A549 (cell line): ENCODE measurements around the gene NEDD4L.

Experiments used
- CBX2 ChIP-seq: fragments of 200-600 bp; sonication (generic); IDR thresholded peaks from 2 replicates; pipeline ENCODE4 v1.6.1; 2016; ENCODE audit warnings: low read depth, mild to moderate bottlenecking, borderline replicate concordance
- CTCF ChIP-seq: fragments of >200 bp; sonication (Bioruptor Twin); formaldehyde crosslinking; IDR thresholded peaks from 3 replicates; pipeline ENCODE4 v1.5.1; 2016
- EP300 ChIP-seq, 2 experiments: fragments of >200 bp; sonication (Bioruptor Twin); formaldehyde crosslinking; IDR thresholded peaks; 2 replicates in 1 of 2; 3 replicates in 1 of 2; pipeline ENCODE4 v1.6.1; 2016 to 2017
- GATA3 ChIP-seq: IDR thresholded peaks from 2 replicates; pipeline ENCODE4 v1.6.1; 2012; ENCODE audit warnings: borderline replicate concordance
- HMGXB4 ChIP-seq: fragments of 250-450 bp; sonication (Bioruptor Pico); IDR thresholded peaks from 2 replicates; pipeline ENCODE4 v1.5.0; 2021; ENCODE audit warnings: mild to moderate bottlenecking, moderate library complexity, borderline replicate concordance
- JUN ChIP-seq, 2 experiments: fragments of >200 bp; sonication (Bioruptor Twin); formaldehyde crosslinking; IDR thresholded peaks; 2 replicates in 1 of 2; 3 replicates in 1 of 2; pipeline ENCODE4 v1.6.1; 2016 to 2017
- MAX ChIP-seq: IDR thresholded peaks from 2 replicates; pipeline ENCODE4 v1.6.1; 2012
- MAZ ChIP-seq: fragments of 150-350 bp; IDR thresholded peaks from 2 replicates; pipeline ENCODE4 v1.6.1; 2014; ENCODE audit warnings: antibody characterized with exemption, low read depth, low read length, borderline replicate concordance
- PBX3 ChIP-seq: IDR thresholded peaks from 2 replicates; pipeline ENCODE4 v1.6.1; 2012
- POLR2A ChIP-seq: IDR thresholded peaks from 2 replicates; pipeline ENCODE4 v1.6.1; 2012; ENCODE audit warnings: mild to moderate bottlenecking, low read length
- REST ChIP-seq: fragments of 200-600 bp; sonication (generic); IDR thresholded peaks from 2 replicates; pipeline ENCODE4 v1.6.1; 2016; ENCODE audit warnings: antibody characterized with exemption, mild to moderate bottlenecking, moderate library complexity
- SMC3 ChIP-seq: fragments of >200 bp; sonication (Bioruptor Twin); formaldehyde crosslinking; IDR thresholded peaks from 3 replicates; pipeline ENCODE4 v1.6.1; 2018; ENCODE audit warnings: inconsistent platforms

- TF ChIP-seq JUN (IDR thresholded peaks at IDR 0.05) = no peak
- no peak for TF ChIP-seq CTCF
- no peak for TF ChIP-seq HMGXB4
- no peak for TF ChIP-seq PBX3
- no peak for TF ChIP-seq MAZ
- no peak for TF ChIP-seq SMC3
- no peak for TF ChIP-seq REST
- no peak for TF ChIP-seq CBX2
- no peak for TF ChIP-seq MAX
- TF ChIP-seq EP300 (IDR thresholded peaks at IDR 0.05) = no peak
- no peak for TF ChIP-seq POLR2A
- no peak for TF ChIP-seq GATA3
Measured at GRCh38 chr18:58213440-58213839, 169.4 kb downstream of the NEDD4L start.
